ENCODE results near the gene ABCF2. TPM values are rescaled to one million over a fixed set of nuclear protein-coding genes. Genes with fewer than 3 reads are reported as not detected.

Gene ABCF2
- total RNA-seq, 1 donor from 2014 or later = 26.3 TPM

DNA sequence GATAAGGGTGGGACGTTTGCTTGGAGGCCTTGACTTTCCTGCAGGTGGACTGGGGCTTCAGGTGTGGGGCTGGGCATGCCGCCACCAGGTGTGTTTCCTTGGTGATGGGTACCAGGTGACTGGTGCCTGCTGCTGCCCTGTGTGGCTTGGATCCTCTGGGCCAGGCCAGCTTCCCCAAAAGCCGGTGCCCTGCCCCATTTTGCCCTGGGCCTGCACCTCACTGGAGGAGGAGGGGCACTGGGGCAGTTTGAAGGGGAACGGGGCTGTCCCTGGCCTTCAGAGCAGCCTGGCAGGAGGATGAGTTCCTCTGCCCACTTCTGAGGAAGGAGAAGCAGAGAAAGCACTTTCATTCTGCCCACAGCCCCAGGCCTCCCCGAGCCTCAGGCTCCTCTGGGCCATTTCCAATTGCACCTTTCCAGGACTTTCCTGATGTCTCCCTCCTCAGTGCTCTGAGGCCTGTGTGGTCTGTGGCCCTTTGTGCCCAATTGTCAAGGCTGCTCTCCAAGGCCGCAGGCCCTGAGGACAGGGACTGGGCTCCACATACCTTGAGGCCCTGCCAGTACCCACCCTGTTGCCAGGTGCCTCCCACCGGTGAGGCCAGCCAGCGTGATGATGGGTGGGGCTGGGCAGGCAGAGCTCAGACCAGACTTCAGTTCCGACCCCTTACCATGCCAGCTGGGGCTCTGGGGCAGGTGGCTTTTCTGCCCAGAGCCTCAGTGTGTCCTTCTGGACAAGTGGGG, 46.8 kb upstream of the ABCF2 start:
- TF ChIP-seq, protein P1, sequence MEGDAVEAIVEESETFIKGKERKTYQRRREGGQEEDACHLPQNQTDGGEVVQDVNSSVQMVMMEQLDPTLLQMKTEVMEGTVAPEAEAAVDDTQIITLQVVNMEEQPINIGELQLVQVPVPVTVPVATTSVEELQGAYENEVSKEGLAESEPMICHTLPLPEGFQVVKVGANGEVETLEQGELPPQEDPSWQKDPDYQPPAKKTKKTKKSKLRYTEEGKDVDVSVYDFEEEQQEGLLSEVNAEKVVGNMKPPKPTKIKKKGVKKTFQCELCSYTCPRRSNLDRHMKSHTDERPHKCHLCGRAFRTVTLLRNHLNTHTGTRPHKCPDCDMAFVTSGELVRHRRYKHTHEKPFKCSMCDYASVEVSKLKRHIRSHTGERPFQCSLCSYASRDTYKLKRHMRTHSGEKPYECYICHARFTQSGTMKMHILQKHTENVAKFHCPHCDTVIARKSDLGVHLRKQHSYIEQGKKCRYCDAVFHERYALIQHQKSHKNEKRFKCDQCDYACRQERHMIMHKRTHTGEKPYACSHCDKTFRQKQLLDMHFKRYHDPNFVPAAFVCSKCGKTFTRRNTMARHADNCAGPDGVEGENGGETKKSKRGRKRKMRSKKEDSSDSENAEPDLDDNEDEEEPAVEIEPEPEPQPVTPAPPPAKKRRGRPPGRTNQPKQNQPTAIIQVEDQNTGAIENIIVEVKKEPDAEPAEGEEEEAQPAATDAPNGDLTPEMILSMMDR (IDR thresholded peaks at IDR 0.05) = no peak
- intact Hi-C loops (cut with DNase I) = no loop called here
- H3K4me1 ChIP-seq = peaks cover 29% of the 10 kb centered on the region
- no peak overlapping the region for H3K27ac ChIP-seq
- H3K4me3 ChIP-seq = no peak overlapping the region
- no peaks in the 10 kb centered on the region for H3K27me3 ChIP-seq
- ATAC-seq (no peak), DNase-seq (no peak)
- H3K9me3 ChIP-seq = no peaks in the 10 kb centered on the region
- H3K36me3 ChIP-seq = no peaks in the 10 kb centered on the region

- no peak for ATAC-seq
- Histone ChIP-seq H3K4me3 (no peak overlapping the region), H3K9me3 (no peaks in the 10 kb centered on the region), H3K27ac (peak overlapping the region; percentile 79), H3K36me3 (no peaks in the 10 kb centered on the region), H3K4me1 (peaks cover 29% of the 10 kb centered on the region), H3K27me3 (no peaks in the 10 kb centered on the region)
- TF ChIP-seq, protein P1 (IDR thresholded peaks at IDR 0.05) = no peak
- intact Hi-C loops (cut with DNase I) = no loop called here
- no peak for DNase-seq
Observed at GRCh38 chr7:151272877-151273276, 45.9 kb upstream of the ABCF2 start.

DNA sequence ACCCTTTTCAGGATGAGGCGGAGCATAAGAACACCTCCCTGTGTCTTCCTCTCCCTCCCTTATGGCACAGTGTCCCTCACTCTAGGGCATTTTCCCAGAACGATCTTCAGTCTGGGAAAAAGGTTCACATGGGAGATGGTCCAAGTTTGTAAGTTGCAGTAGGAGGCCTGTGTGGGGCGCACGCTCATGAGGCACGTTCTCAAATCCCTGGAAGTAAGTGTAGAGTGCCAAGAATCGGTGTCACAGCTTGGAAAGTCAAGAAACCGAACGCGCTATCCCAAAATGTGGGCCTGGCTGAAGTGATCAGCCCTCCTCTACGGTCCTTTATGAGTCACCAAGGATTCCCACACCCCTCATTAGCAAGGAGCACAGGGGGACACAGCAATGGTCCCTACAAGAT, 45.4 kb upstream of the ABCF2 start:
- Histone ChIP-seq H3K4me3 (no peak overlapping the region), H3K36me3 (no peaks in the 10 kb centered on the region), H3K27me3 (no peaks in the 10 kb centered on the region), H3K9me3 (no peaks in the 10 kb centered on the region), H3K27ac (peak overlapping the region; percentile 79), H3K4me1 (peaks cover 25% of the 10 kb centered on the region)
- intact Hi-C loops (cut with DNase I) = no loop called here
- no peak for DNase-seq
- no peak for ATAC-seq
- TF ChIP-seq, protein P1 (IDR thresholded peaks at IDR 0.05) = no peak

DNA sequence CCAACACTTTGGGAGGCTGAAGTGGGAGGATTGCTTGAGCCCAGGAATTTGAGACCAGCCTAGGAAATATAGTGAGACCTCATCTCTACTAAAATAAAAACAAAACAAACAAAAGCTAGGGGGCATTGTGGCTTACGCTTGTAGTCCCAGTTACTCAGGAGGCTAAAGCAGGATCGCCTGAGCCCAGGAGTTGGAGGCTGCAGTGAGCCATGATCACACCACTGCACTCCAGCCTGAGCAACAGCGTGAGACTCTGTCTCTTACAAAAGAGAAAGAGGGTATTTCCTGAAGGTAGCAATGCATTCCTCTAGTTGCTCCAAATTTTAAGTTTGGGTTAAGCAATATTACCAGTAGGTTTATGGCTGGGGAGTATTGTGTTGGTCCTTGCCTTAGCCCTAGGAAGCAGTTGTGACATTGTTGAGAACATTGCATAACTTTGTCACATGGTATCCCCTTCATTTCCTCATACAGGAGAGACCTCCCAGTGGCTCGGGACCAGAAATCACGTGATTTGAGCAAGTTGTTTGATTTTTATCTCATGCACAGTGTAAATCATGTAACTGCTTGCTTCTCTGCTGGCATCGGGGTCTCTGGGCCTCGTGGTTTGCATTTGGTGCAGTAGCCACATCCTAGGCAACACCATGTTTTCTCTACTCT, 44.8 kb upstream of the ABCF2 start:
- Histone ChIP-seq H3K36me3 (no peaks in the 10 kb centered on the region), H3K27ac (peak overlapping the region; percentile 79), H3K4me1 (peaks cover 22% of the 10 kb centered on the region), H3K27me3 (no peaks in the 10 kb centered on the region), H3K9me3 (no peaks in the 10 kb centered on the region), H3K4me3 (no peak overlapping the region)
- intact Hi-C loops (cut with DNase I) = no loop called here
- ATAC-seq = peak; percentile 71
- TF ChIP-seq, protein P1 (IDR thresholded peaks at IDR 0.05) = no peak
- no peak for DNase-seq

- intact Hi-C loops (cut with DNase I) = no loop called here
- no peaks in the 10 kb centered on the region for H3K36me3 ChIP-seq
- no peak for DNase-seq
Observed at GRCh38 chr7:151269511-151269910, 42.5 kb upstream of the ABCF2 start.

More at GRCh38 chr7:151269511-151269910, 42.5 kb upstream of the ABCF2 start:
- Histone ChIP-seq H3K27me3 (no peaks in the 10 kb centered on the region), H3K4me3 (no peak overlapping the region), H3K4me1 (peaks cover 16% of the 10 kb centered on the region), H3K9me3 (no peaks in the 10 kb centered on the region), H3K27ac (no peak overlapping the region)
- no peak for ATAC-seq
- TF ChIP-seq, protein P1 (IDR thresholded peaks at IDR 0.05) = no peak
